GM18867 (cell line): Measurements from ENCODE around the gene IGF1.
"Not testable (repeated sequence)": the region's sequence is repeated elsewhere in the genome, so short reads cannot be mapped to it uniquely, and the experiment has no call there.

Experiments
- ATAC-seq: cut with Tn5 transposase; IDR thresholded peaks from one replicate; pipeline ENCODE4 v1.9.1; 2021; ENCODE audit warnings: mild to moderate bottlenecking, moderate library complexity; ENCODE audit not compliant: unreplicated experiment

The IGF1 gene

DNA sequence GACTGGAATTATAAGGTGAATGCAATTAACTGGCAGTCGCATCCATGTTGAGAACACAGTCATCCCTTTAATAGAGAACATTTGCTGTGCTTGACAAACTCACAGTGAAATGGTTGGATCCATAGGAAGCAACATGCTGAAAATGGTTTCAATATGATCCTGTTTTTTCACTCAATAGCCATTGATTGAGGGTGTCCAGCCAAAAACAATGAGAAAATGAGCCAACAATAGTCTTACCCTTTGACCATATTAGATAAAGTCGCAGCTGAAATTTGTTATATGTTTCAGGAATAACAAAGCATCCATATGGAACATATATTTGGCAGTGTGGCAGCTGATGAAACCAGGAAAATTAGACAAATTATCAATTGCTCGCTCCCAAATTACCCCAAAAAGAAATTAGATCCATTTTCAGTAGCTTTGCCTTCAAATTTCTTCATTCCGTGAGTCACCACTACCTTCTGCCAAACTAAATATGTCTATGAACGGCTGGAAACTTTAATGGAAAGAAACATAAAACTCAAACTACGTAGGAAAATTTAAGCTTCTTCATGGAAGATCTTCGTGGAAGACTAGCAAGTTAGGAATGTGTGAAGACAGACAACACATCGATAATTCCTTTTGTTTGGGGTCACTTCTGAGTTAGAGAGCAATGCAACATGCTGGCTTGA is 17.4 kb downstream of the IGF1 start:
- ATAC-seq: no peak

- no peak for ATAC-seq
Observed at GRCh38 chr12:102462386-102462785, 18.0 kb downstream of the IGF1 start.

DNA sequence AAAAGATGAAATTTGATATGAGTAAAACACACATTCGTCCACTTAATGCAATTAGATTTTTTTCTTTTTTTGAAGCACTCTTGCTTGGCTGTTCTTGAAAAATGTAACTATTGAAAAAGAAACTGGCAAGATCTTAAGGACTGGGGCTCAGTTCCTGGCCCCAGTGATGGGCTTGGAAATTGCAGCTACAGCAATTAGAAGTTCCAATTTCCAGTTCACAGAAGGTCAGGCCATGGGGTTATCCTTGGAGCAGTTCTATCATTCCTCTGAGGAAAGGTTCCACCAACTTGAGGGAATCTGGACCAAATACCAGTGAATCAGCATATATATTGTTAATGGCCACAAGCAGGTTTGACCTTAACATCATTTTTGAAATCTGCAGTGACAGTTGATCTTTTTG is 18.9 kb downstream of the IGF1 start:
- no peak for ATAC-seq

DNA sequence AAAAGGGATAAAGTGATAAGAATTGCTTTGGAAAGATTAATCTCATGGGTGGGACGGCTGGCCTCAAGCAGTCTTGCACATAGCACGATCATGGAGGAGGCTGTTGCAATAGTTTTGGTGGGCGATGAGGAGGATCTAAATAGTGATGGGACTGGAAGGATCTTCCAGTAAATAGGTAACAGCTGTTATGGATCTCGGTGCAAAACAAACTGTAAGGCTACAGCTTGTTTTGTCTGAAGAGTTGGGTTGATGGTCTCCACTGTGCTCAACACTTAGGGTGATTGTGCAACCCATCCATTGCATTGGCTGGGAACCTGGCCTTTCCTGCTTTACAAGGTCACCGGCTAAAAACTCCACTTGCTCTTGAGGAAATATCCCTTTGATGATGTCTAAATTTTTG is 21.0 kb downstream of the IGF1 start:
- no peak for ATAC-seq

GRCh38 chr12:102454808-102455760 is 25.3 kb downstream of the IGF1 start:
- no peak for ATAC-seq

GRCh38 chr12:102454330-102454729 is 26.0 kb downstream of the IGF1 start:
- ATAC-seq: no peak

DNA sequence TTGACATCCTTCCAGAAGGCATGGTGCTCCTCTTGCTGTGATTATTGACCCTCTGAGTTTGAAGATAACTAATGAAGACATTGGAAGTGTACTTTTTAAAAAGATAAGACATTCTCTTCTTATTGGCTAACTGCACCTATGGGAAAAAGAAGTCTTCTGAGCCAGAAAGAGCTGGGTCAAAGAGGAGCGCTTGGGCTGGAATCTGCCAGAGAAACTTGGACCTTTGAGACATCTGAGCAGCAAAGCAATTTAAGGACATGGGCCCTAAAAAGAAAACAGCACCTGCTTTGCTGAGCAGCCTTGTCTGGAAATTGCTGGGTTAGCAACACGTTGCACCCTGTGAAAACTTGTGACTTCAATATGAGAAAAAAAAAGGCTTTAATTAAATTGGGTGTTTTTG is 27.8 kb downstream of the IGF1 start:
- no peak for ATAC-seq

DNA sequence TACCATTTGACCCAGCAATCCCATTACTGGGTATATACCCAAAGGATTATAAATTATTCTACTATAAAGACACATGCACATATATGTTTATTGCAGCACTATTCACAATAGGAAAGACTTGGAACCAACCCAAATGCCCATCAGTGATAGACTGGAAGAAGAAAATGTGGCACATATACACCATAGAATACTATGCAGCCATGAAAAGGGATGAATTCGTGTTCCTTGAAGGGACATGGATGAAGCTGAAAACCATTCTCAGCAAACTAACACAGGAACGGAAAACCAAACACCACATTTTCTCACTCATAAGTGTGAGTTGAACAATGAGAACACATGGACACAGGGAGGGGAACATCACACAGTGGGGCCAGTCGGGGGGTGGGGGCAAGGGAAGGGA is 31.3 kb downstream of the IGF1 start:
- ATAC-seq: not testable (repeated sequence)

DNA sequence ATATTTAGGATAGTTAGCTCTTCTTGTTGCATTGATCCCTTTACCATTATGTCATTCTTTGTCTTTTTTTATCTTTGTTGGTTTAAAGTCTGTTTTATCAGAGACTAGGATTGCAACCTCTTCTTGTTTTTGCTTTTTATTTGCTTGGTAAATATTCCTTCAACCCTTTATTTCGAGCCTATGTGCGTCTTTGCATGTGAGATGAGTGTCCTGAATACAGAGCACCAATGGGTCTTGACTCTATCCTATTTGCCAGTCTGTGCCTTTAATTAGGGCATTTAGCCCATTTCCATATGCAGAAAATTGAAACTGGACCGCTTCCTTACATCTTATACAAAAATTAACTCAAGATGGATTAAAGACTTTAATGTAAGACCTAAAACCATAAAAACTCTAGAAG is 32.9 kb downstream of the IGF1 start:
- not testable (repeated sequence) for ATAC-seq

GRCh38 chr12:102444707-102445106 is 35.7 kb downstream of the IGF1 start:
- no peak for ATAC-seq

GRCh38 chr12:102444093-102444492 is 36.3 kb downstream of the IGF1 start:
- ATAC-seq: no peak

- no peak for ATAC-seq
Observed at GRCh38 chr12:102441077-102441596, 39.2 kb downstream of the IGF1 start.

- ATAC-seq: no peak
Observed at GRCh38 chr12:102439426-102440405, 40.6 kb downstream of the IGF1 start.

GRCh38 chr12:102438827-102439210 is 41.5 kb downstream of the IGF1 start:
- no peak for ATAC-seq

DNA sequence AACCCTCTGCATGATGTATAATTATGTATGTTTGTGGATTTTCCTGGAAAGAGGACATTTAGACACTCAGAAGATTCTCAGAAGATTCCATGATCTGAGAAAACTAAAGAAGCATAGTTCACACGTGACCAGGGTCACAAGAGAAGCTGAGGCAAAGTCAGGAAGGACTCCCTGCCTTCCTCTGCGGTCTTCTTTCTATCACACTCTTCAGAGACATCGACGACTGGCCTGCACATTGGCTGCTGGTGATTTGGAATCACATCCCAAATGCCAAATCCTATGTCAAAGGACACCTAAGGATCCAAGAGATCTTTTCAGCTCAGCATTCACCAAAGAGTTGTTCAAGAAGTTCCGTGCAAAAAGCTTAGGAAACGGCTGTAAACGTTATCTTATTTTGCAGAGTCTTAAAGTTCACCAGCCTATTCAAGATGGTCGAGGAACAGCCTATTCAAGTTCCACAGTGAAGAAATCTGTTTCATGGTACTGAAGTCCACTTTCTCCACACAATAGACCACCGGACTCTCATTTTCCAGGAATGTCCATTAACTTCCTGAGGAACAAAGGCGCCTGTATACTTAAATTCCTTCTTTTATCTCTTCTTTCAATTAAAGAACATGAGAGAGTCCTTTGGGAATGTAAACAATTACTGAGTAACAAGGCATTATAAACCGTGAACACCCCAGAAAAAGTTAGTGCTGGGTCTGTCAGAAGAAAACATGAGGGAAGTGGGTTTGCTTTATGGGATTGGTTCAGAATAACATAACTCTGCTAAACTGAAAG is 42.1 kb downstream of the IGF1 start:
- no peak for ATAC-seq

DNA sequence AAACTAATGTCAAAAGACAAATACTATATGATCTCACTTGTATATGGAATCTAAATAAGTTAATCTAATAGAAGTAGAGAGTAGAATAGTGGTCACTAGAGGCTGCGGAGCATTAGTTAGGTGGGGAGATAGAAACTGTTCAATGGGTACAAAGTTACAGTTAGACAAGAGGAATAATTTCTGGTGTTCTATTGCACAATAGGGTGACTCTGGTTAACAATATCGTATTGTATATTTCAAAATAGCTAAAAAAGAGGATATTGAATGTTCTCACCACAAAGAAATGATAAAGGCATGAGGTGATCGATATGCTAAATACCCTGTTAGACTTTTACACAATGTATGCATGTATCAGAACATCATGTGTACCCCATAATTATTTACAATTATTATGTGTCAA is 42.9 kb downstream of the IGF1 start:
- no peak for ATAC-seq

- no peak for ATAC-seq
Observed at GRCh38 chr12:102436867-102437266, 43.5 kb downstream of the IGF1 start.

GRCh38 chr12:102435827-102436436 is 44.4 kb downstream of the IGF1 start:
- ATAC-seq: no peak

DNA sequence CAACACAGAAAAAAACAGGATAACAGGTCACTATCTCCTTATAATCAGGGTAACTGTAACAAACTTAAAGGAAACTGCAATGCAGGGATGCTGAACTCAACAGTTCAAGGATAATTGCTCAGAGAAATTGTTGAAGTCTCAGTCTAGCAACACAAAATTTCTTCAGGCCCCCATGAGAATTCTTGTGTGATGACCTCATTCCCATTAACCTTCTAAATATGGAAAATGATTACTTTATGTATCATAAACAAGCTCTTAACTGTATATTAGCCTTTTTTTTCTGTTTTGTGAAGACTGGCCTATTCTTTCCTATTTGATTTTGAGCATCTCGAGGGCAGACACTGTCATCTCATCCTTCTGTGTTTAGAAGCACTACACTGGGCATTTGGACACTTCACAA is 47.1 kb downstream of the IGF1 start:
- no peak for ATAC-seq

DNA sequence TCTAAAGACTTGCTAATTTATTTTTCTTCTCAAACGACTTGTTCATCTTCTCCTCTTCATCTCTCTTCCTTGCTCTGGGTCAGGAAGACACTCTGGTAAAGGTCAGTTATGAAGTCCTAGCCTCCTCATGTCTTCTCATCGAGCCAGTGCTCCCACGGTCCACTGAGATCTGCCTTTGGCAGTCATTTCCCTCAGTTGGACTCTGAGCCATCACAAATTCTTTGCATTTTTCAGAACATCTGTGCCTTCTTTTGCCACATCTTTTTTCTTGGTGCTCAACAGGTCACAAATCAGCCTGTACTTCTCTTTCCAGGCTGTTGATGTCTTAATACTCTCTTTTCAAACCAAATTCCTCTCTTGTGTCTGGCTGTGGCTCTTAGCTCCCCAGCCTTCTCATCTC is 49.7 kb downstream of the IGF1 start:
- no peak for ATAC-seq
